DND-41 (cell line): ENCODE measurements around the gene GBP3.
"Not testable (repeated sequence)": the region's sequence is repeated elsewhere in the genome, so short reads cannot be mapped to it uniquely, and the experiment has no call there.

ENCODE experiments used
- ATAC-seq: fragments of 200-7000 bp; cut with Tn5 transposase; 3 replicates; pipeline ENCODE4 v1.9.1; 2021; ENCODE audit warnings: low read depth; ENCODE audit not compliant: insufficient read depth
- DNase-seq: peaks from one replicate; pipeline ENCODE4 v3.0.0-alpha.2; 2020
- H2AFZ ChIP-seq: 2 replicates; pipeline ENCODE4 v1.6.0; 2012; ENCODE audit warnings: low read depth, low read length
- H3K27ac ChIP-seq: 2 replicates; pipeline ENCODE4 v1.5.1; 2012; ENCODE audit warnings: low read length, inconsistent platforms
- H3K27me3 ChIP-seq: fragments of 200-600 bp; sonication (generic); 2 replicates; pipeline ENCODE4 v1.6.0; 2012; ENCODE audit warnings: low read length, mild to moderate bottlenecking, inconsistent platforms; ENCODE audit not compliant: insufficient read depth, poor library complexity
- H3K36me3 ChIP-seq: 2 replicates; pipeline ENCODE4 v1.5.1; 2012; ENCODE audit warnings: low read length, inconsistent platforms; ENCODE audit not compliant: insufficient read depth
- H3K4me1 ChIP-seq: 2 replicates; pipeline ENCODE4 v1.5.1; 2012; ENCODE audit warnings: mild to moderate bottlenecking, low read length; ENCODE audit not compliant: insufficient read depth
- H3K4me2 ChIP-seq: 2 replicates; pipeline ENCODE4 v1.6.0; 2012; ENCODE audit warnings: mild to moderate bottlenecking, moderate library complexity, low read length, inconsistent platforms; ENCODE audit not compliant: insufficient read depth
- H3K4me3 ChIP-seq, 2 experiments: fragments of 200-600 bp in 1 of 2; shearing (Covaris generic) in 1 of 2; 2 replicates each; pipeline ENCODE4 v1.5.1; 2012 to 2016; ENCODE audit warnings: inconsistent platforms in 2 of 2, low read length in 2 of 2, mild to moderate bottlenecking in 2 of 2, low read depth in 1 of 2, moderate library complexity in 1 of 2
- H3K79me2 ChIP-seq: 2 replicates; pipeline ENCODE4 v1.6.0; 2012; ENCODE audit warnings: low read length, inconsistent platforms; ENCODE audit not compliant: insufficient read depth
- H3K9ac ChIP-seq: 2 replicates; pipeline ENCODE4 v1.6.0; 2012; ENCODE audit warnings: low read depth, mild to moderate bottlenecking, inconsistent platforms, low read length, moderate library complexity
- H3K9me3 ChIP-seq: 2 replicates; pipeline ENCODE4 v1.5.1; 2012; ENCODE audit warnings: low read length, moderate library complexity, mild to moderate bottlenecking, inconsistent platforms; ENCODE audit not compliant: insufficient read depth, severe bottlenecking
- H4K20me1 ChIP-seq: 2 replicates; pipeline ENCODE4 v1.6.0; 2012; ENCODE audit warnings: low read length; ENCODE audit not compliant: insufficient read depth
- EZH2 ChIP-seq: IDR thresholded peaks from 3 replicates; pipeline ENCODE4 v1.6.1; 2012; ENCODE audit warnings: borderline replicate concordance, low read depth, mild to moderate bottlenecking, moderate library complexity, low read length, inconsistent platforms; ENCODE audit not compliant: severe bottlenecking
- TF ChIP-seq, protein P1 (sequence below): IDR thresholded peaks from 2 replicates; pipeline ENCODE4 v1.5.1; 2012; ENCODE audit warnings: borderline replicate concordance, low read length, moderate library complexity, mild to moderate bottlenecking; ENCODE audit not compliant: poor library complexity, severe bottlenecking; ENCODE audit errors: extremely low read depth

The GBP3 gene

DNA sequence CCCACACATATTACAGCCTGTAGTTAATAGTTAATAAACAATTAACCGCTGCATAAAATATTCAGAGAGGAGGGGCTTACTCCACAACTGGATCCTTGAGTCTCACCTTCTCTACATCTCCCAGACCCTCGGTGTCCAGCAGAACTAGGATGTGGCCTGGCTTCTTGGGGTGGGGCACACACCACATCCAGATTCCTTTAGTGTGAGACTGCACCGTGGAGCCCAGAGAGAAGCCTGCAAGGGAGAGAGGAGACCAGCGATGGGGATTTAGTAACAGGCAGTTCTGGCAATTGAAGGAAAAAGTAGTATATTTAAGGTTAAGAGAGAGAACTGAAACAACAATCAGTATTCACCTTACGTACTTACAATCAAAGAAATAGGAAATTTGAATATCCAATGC is 37.4 kb upstream of the GBP3 start:
- Histone ChIP-seq H3K36me3 (peaks cover 52% of the 10 kb centered on the region), H3K4me1 (peaks cover 33% of the 10 kb centered on the region), H3K4me3 (no peak overlapping the region), H3K79me2 (peaks cover 21% of the 10 kb centered on the region), H2AFZ (no peak overlapping the region), H3K27me3 (no peaks in the 10 kb centered on the region), H3K27ac (no peak overlapping the region), H3K9ac (no peak overlapping the region), H3K9me3 (no peaks in the 10 kb centered on the region), H4K20me1 (no peaks in the 10 kb centered on the region), H3K4me2 (no peak overlapping the region)
- no peak for DNase-seq
- no peak for ATAC-seq
- TF ChIP-seq, protein P1, sequence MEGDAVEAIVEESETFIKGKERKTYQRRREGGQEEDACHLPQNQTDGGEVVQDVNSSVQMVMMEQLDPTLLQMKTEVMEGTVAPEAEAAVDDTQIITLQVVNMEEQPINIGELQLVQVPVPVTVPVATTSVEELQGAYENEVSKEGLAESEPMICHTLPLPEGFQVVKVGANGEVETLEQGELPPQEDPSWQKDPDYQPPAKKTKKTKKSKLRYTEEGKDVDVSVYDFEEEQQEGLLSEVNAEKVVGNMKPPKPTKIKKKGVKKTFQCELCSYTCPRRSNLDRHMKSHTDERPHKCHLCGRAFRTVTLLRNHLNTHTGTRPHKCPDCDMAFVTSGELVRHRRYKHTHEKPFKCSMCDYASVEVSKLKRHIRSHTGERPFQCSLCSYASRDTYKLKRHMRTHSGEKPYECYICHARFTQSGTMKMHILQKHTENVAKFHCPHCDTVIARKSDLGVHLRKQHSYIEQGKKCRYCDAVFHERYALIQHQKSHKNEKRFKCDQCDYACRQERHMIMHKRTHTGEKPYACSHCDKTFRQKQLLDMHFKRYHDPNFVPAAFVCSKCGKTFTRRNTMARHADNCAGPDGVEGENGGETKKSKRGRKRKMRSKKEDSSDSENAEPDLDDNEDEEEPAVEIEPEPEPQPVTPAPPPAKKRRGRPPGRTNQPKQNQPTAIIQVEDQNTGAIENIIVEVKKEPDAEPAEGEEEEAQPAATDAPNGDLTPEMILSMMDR: no peak
- TF ChIP-seq EZH2: no peak

GRCh38 chr1:89051955-89052312 is 29.3 kb upstream of the GBP3 start:
- H3K4me3 ChIP-seq: no peak overlapping the region
- no peak for DNase-seq

DNA sequence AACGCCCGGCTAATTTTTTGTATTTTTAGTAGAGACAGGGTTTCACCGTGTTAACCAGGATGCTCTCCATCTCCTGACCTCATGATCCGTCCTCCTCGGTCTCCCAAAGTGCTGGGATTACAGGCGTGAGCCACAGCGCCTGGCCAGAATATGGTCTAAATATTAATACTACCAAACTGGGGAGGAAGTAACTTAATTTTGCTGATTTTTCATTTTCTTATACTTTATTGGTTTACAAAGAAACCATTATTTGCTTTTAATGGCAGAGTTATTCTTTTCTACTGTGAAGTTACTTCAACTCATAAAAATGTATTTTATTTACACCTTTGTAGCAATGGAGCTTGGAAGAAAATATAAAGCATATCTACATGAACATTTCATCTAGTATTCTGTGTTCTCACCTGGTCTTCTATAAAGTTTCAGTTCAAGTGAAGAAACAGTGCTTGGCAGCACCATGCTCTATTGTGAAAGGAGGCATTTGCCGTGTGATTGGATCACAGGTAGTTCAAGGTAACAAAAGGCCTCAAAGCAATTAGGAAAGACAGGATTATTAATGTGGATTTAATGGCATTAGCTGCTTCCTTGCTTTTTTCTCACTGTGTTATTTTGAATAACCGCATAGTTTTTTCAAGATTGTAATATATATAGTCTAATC is 28.8 kb upstream of the GBP3 start:
- Histone ChIP-seq H3K9ac (no peak overlapping the region), H4K20me1 (no peaks in the 10 kb centered on the region), H3K27ac (no peak overlapping the region), H3K36me3 (peaks cover 42% of the 10 kb centered on the region), H3K4me1 (no peaks in the 10 kb centered on the region), H3K9me3 (no peaks in the 10 kb centered on the region), H3K4me2 (no peak overlapping the region), H3K4me3 (no peak overlapping the region), H2AFZ (no peak overlapping the region), H3K27me3 (no peaks in the 10 kb centered on the region), H3K79me2 (no peaks in the 10 kb centered on the region)
- DNase-seq: no peak
- TF ChIP-seq EZH2: no peak
- TF ChIP-seq, protein P1: no peak
- ATAC-seq: no peak

More at GRCh38 chr1:89051955-89052312, 29.3 kb upstream of the GBP3 start:
- Histone ChIP-seq H3K79me2 (no peaks in the 10 kb centered on the region), H3K9ac (no peak overlapping the region), H3K36me3 (peaks cover 47% of the 10 kb centered on the region), H3K4me1 (no peaks in the 10 kb centered on the region), H3K27ac (no peak overlapping the region), H3K9me3 (no peaks in the 10 kb centered on the region), H4K20me1 (no peaks in the 10 kb centered on the region), H3K4me2 (no peak overlapping the region), H2AFZ (no peak overlapping the region), H3K27me3 (no peaks in the 10 kb centered on the region)
- TF ChIP-seq, protein P1: no peak
- no peak for TF ChIP-seq EZH2
- no peak for ATAC-seq

GRCh38 chr1:89050649-89051033 is 28.0 kb upstream of the GBP3 start:
- no peaks in the 10 kb centered on the region for H3K27me3 ChIP-seq
- H3K9me3 ChIP-seq: no peaks in the 10 kb centered on the region
- H3K79me2 ChIP-seq: no peaks in the 10 kb centered on the region
- TF ChIP-seq, protein P1: no peak
- no peak for TF ChIP-seq EZH2
- H4K20me1 ChIP-seq: no peaks in the 10 kb centered on the region
- H2AFZ ChIP-seq: no peak overlapping the region
- H3K9ac ChIP-seq: no peak overlapping the region
- no peak overlapping the region for H3K4me2 ChIP-seq
- no peak overlapping the region for H3K4me3 ChIP-seq
- H3K36me3 ChIP-seq: peaks cover 38% of the 10 kb centered on the region
- no peak overlapping the region for H3K27ac ChIP-seq
- no peak for DNase-seq
- H3K4me1 ChIP-seq: no peaks in the 10 kb centered on the region
- no peak for ATAC-seq

DNA sequence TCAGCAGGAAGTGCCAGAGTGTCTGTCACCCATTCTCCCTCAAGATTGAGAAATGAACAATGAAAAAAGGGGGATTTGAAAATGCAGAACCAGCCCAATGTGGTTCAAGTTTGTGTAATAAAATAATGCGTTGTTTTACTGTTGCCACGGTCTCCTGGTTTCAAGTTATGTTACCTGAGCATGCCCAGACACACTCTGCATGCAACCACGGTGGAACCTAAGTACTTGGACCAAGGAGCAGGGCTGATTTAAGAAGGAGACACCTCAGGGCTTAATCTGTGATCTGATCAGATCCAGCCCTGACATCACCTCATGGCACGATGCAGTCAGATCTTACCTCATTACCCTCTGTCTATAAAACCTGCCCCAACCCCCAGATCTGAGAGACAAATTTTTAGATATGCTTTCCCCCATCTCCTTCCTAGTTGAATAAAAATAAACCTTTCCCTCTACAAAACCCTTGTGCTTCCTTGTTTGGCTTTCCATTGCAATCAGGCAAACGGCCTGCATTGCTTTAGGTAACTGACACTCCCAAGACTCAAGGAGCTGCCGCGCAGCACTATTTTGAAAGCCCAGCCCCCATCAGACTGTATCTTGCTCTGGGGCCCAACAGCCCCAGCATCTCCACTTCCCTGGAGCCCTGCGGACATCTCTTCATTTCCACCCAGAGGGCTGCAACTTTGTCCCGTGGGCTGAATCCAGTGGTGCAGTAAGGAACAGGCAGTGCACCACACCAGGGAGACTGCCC is 27.4 kb upstream of the GBP3 start:
- not testable (repeated sequence) for H3K79me2 ChIP-seq, H3K9me3 ChIP-seq, H4K20me1 ChIP-seq, H3K4me2 ChIP-seq, H3K4me1 ChIP-seq, H3K4me3 ChIP-seq, ATAC-seq, H3K27me3 ChIP-seq, H2AFZ ChIP-seq, H3K27ac ChIP-seq, H3K9ac ChIP-seq, DNase-seq
- peaks cover 32% of the 10 kb centered on the region for H3K36me3 ChIP-seq
